Measurements from ENCODE around the gene OR10A6. TPM values are rescaled to one million over a fixed set of nuclear protein-coding genes. Genes with fewer than 3 reads are reported as not detected.

Gene OR10A6, protein sequence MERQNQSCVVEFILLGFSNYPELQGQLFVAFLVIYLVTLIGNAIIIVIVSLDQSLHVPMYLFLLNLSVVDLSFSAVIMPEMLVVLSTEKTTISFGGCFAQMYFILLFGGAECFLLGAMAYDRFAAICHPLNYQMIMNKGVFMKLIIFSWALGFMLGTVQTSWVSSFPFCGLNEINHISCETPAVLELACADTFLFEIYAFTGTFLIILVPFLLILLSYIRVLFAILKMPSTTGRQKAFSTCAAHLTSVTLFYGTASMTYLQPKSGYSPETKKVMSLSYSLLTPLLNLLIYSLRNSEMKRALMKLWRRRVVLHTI
- total RNA-seq (2014; rRNA removed; shearing (Covaris generic)) (not detected in 2 replicates), polyA plus RNA-seq (2016; fragmentation: Nextera tagmentation; extraction: Ambion mirVana) (0.09 and 0.23 TPM in 2 replicates)
- long read RNA-seq, result 0 reads

DNA sequence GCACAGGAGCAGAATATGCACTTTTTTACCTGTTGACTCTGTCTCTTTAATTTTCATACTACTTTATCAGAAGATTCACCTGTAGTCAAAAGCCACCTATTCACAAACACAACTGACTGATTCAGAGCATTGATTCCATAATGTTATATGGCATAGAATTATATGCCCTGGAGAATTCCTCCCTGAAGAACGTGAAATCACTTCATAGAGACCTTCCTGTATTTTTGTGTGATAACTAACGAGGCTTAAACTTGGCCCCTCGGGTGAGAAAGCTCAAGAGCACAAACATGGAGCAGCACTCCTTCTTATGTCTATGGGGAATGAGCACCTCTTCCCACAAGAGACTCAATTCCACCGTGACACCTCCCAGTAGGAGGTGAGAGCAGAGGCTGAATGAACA is at the start of gene OR10A6:
TSS of gene OR10A6 (minus strand) at position 101 of the 400 bp plus-strand sequence. CDS start 2,606 bp downstream, outside the sequence.
- Histone ChIP-seq H3K36me3 (ENCODE audit: insufficient read depth) (peaks cover 6% of the 10 kb centered on the region), H3K79me2 (replicated peaks; ENCODE audit: insufficient read depth) (no peaks in the 10 kb centered on the region), H3K9me2 (ENCODE audit: insufficient read depth) (peaks cover 4% of the 10 kb centered on the region; the same call in 1 of the 2 replicates), H3F3A (replicated peaks; ENCODE audit: low read depth) (no peaks in the 10 kb centered on the region), H3K27me3 (ENCODE audit: insufficient read depth) (no peaks in the 10 kb centered on the region), H3K27ac (ENCODE audit: low read depth) (no peak within 1 kb of the TSS), H4K20me1 (replicated peaks; ENCODE audit: insufficient read depth) (no peaks in the 10 kb centered on the region), H2AFZ (no peak within 1 kb of the TSS), H3K4me2 (no peak within 1 kb of the TSS), H3K4me1 (ENCODE audit: insufficient read depth) (no peaks in the 10 kb centered on the region), H3K4me3 (no peak within 1 kb of the TSS)
- H3K4me1 Mint-ChIP-seq, result no peaks in the 10 kb centered on the region
- no peak within 1 kb of the TSS for H3K4me3 Mint-ChIP-seq
- no peaks in the 10 kb centered on the region for H3K27me3 Mint-ChIP-seq (ENCODE audit: insufficient read depth, low read depth, poor library complexity)
- TF ChIP-seq NANOG (IDR thresholded peaks at IDR 0.05; ENCODE audit: borderline replicate concordance) (no peak), JUNB (IDR thresholded peaks at IDR 0.05; ENCODE audit: unreplicated experiment) (no peak)
- TF ChIP-seq, protein P1, sequence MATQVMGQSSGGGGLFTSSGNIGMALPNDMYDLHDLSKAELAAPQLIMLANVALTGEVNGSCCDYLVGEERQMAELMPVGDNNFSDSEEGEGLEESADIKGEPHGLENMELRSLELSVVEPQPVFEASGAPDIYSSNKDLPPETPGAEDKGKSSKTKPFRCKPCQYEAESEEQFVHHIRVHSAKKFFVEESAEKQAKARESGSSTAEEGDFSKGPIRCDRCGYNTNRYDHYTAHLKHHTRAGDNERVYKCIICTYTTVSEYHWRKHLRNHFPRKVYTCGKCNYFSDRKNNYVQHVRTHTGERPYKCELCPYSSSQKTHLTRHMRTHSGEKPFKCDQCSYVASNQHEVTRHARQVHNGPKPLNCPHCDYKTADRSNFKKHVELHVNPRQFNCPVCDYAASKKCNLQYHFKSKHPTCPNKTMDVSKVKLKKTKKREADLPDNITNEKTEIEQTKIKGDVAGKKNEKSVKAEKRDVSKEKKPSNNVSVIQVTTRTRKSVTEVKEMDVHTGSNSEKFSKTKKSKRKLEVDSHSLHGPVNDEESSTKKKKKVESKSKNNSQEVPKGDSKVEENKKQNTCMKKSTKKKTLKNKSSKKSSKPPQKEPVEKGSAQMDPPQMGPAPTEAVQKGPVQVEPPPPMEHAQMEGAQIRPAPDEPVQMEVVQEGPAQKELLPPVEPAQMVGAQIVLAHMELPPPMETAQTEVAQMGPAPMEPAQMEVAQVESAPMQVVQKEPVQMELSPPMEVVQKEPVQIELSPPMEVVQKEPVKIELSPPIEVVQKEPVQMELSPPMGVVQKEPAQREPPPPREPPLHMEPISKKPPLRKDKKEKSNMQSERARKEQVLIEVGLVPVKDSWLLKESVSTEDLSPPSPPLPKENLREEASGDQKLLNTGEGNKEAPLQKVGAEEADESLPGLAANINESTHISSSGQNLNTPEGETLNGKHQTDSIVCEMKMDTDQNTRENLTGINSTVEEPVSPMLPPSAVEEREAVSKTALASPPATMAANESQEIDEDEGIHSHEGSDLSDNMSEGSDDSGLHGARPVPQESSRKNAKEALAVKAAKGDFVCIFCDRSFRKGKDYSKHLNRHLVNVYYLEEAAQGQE (IDR thresholded peaks at IDR 0.05; ENCODE audit: unreplicated experiment), result no peak
- H3K9me3 Mint-ChIP-seq, result peaks cover 3% of the 10 kb centered on the region; the same call in 2 of the 3 replicates
- no peak within 1 kb of the TSS for H3K27ac Mint-ChIP-seq
- no peak for ATAC-seq
- DNase-seq (ENCODE audit: low spot score), result no peak
- H3K36me3 Mint-ChIP-seq (ENCODE audit: low read depth), result peaks cover 3% of the 10 kb centered on the region; the same call in 2 of the 3 replicates

DNA sequence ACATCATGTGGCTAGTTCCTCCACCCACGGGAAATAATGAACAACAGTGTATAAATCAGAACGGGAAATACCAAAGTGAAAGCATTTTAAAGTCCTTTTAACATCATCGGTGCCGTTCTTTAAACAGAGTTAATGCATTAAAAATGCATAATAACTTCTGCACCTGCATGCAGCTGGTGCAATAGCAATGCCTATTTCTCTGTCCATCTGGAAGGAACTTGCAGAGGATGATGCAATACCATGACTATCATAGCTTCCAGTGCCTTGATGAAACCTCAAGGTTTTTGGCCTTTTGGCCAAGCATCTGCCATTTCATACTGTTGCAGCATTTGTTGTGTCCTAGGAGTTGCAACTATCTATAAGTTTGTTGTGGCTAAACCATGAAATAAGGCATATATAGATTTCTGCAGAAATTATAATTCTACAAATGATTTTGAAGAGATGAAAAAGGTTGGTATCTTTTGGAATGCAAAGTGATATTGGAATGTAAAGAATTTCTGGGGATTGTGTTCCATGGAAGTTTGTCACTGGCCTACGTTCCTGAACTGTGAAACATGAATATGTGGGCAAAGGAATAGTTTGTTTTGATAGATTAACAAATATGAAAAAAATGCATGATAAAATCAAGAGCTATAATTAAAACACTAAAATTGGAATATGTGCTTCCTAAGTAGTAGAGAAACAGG is 46.3 kb upstream of the OR10A6 start:
- Histone ChIP-seq H3K4me2 (no peak overlapping the region), H3K9me2 (ENCODE audit: insufficient read depth) (no peaks in the 10 kb centered on the region), H3K27me3 (ENCODE audit: insufficient read depth) (no peaks in the 10 kb centered on the region), H3K4me1 (ENCODE audit: insufficient read depth) (peaks cover 12% of the 10 kb centered on the region), H3K4me3 (no peak overlapping the region), H3K27ac (ENCODE audit: low read depth) (peak overlapping the region; percentile 45), H3K36me3 (ENCODE audit: insufficient read depth) (no peaks in the 10 kb centered on the region), H3F3A (replicated peaks; ENCODE audit: low read depth) (no peaks in the 10 kb centered on the region), H2AFZ (no peak overlapping the region), H3K79me2 (replicated peaks; ENCODE audit: insufficient read depth) (no peaks in the 10 kb centered on the region), H4K20me1 (replicated peaks; ENCODE audit: insufficient read depth) (no peaks in the 10 kb centered on the region)
- H3K27me3 Mint-ChIP-seq (ENCODE audit: insufficient read depth, low read depth, poor library complexity), result no peaks in the 10 kb centered on the region
- peak overlapping the region; percentile 96 for H3K27ac Mint-ChIP-seq
- H3K9me3 Mint-ChIP-seq, result no peaks in the 10 kb centered on the region; the same call in 2 of the 3 replicates
- ATAC-seq (no peak), DNase-seq (ENCODE audit: low spot score) (peak; percentile 50)
- peaks cover 19% of the 10 kb centered on the region for H3K4me1 Mint-ChIP-seq
- no peaks in the 10 kb centered on the region for H3K36me3 Mint-ChIP-seq (ENCODE audit: low read depth)
- no peak overlapping the region; the same call in 2 of the 3 replicates for H3K4me3 Mint-ChIP-seq
- TF ChIP-seq POLR2AphosphoS5 (IDR thresholded peaks at IDR 0.05; ENCODE audit: low read depth) (no peak), STAT1 (IDR thresholded peaks at IDR 0.05; ENCODE audit: unreplicated experiment) (no peak), EZH2 (IDR thresholded peaks at IDR 0.05; ENCODE audit: low read depth, unreplicated experiment) (no peak), EZH2phosphoT487 (IDR thresholded peaks at IDR 0.05; ENCODE audit: unreplicated experiment) (no peak), JUNB (IDR thresholded peaks at IDR 0.05; ENCODE audit: unreplicated experiment) (no peak), ZNF114 (CRISPR knock-in tag; IDR thresholded peaks at IDR 0.05) (no peak), ZNF462 (CRISPR knock-in tag; IDR thresholded peaks at IDR 0.05) (no peak), CREB1 (CRISPR knock-in tag; IDR thresholded peaks at IDR 0.05; ENCODE audit: low read depth) (no peak)
